ENCODE measurements around the gene BNIP3. TPM values are rescaled to one million over a fixed set of nuclear protein-coding genes. Genes with fewer than 3 reads are reported as not detected.
"Not testable (repeated sequence)": the region's sequence is repeated elsewhere in the genome, so short reads cannot be mapped to it uniquely, and the experiment has no call there.

Gene BNIP3
- total and polyA plus RNA-seq, 2 donors = 22.7 to 38.3 TPM

DNA sequence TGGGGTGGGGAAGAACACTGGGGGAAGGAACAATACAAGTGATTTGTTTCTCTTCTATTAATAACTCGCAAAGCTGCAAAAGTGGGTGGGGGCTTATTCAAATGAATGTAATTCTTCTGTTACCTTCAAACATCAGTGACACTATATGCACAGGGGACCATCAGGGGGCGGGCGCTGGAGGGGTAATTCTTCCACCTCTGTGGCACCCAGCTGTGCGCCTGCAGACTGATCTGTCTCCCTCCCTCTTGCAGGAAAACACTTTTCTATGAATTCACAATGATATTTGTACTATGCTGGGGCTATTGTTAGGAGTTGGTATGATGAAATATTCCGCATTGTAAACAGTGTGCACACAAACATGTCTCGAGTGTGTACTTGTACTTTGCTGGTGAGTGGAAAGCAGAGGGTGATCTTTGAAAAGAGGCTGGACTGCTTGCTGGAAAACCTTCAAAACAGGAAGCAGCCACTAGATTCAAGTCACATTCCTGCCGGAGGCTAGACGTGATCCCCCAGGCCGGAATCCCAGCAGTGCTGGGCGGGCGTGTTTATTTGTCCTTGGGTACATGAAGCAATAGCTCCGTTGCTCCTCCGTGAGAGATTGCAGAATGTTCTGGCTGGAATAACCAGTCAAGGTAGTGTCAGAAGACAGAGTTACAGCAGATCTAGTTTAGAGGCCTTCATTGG is 15.8 kb upstream of the BNIP3 start:
- Histone ChIP-seq H3K4me3 (ENCODE audit: low read length in 2 of 2) (no peak overlapping the region), H3K27me3 (ENCODE audit: control insufficient read depth in 2 of 2, insufficient read depth in 1 of 2, low read length in 1 of 2) (peaks cover 0 to 14% of the 10 kb centered on the region in 2 donors), H3K27ac (ENCODE audit: low read depth in 1 of 2, low read length in 1 of 2) (no peak overlapping the region), H3K4me1 (ENCODE audit: control insufficient read depth in 2 of 2, insufficient read depth in 2 of 2, low read length in 2 of 2) (no peaks in the 10 kb centered on the region), H3K9me3 (ENCODE audit: control insufficient read depth in 2 of 2, insufficient read depth in 1 of 2, low read length in 1 of 2) (no peaks in the 10 kb centered on the region), H3K36me3 (ENCODE audit: control insufficient read depth in 2 of 2, insufficient read depth in 2 of 2, low read length in 1 of 2) (no peaks in the 10 kb centered on the region)
- DNase-seq (ENCODE audit: low read depth in 6 of 9, low spot score in 9 of 9) = no peak
- 85% methylated on average over 13 of the region's 13 CpGs for WGBS

DNA sequence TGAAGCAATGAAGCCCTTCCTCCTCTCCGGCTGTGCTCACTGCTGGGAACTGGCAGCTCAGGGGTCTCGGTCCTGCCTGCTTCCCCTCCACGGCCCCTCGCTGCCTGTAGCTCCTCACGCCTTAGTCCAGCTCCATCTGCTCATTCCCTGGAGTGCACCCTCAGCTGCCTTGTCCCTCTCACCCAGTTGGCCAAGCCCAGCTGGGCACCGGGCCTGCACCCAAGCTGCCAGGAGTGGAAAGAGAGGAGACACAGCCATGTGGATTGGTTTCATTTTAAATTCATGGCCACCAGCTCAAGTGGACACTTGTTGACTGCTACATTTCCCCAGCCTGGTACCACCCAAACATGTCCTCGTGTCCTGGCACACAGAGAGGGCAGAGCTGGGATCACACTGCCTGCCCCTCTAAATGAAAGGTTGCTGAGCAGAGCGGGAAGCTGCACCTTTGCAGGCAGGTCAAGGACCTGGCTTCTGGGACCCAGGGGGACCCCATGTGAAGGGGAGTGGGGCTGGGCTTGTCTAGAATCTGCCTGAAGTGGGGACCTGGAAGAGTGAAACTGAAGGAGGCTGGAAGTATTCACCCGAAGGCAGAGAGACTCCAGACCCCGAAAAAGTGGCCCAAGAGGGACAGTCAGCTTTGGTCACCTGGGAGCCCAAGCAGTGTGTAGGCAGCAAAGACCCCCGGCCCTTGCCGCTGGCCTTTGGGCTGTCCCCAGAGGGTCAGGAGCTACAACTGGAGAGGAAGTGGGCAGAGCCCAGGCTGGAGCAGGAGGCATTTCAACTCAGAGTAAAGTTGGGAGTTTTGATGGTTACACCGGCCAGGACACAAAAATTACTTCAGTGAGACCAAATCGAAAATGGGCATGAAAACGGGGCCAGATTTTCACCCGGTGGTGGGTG is 15.0 kb upstream of the BNIP3 start:
- Histone ChIP-seq H3K27me3 (ENCODE audit: control insufficient read depth in 2 of 2, insufficient read depth in 1 of 2, low read length in 1 of 2) (peaks cover 0 to 12% of the 10 kb centered on the region in 2 donors), H3K36me3 (ENCODE audit: control insufficient read depth in 2 of 2, insufficient read depth in 2 of 2, low read length in 1 of 2) (no peaks in the 10 kb centered on the region), H3K9me3 (ENCODE audit: control insufficient read depth in 2 of 2, insufficient read depth in 1 of 2, low read length in 1 of 2) (no peaks in the 10 kb centered on the region), H3K4me3 (ENCODE audit: low read length in 2 of 2) (no peak overlapping the region), H3K4me1 (ENCODE audit: control insufficient read depth in 2 of 2, insufficient read depth in 2 of 2, low read length in 2 of 2) (no peaks in the 10 kb centered on the region), H3K27ac (ENCODE audit: low read depth in 1 of 2, low read length in 1 of 2) (no peak overlapping the region)
- no peak for DNase-seq (ENCODE audit: low read depth in 6 of 9, low spot score in 9 of 9)
- 88% methylated on average over 16 of the region's 16 CpGs for WGBS

- Histone ChIP-seq H3K4me3 (ENCODE audit: low read length in 2 of 2) (no peak overlapping the region), H3K36me3 (ENCODE audit: control insufficient read depth in 2 of 2, insufficient read depth in 2 of 2, low read length in 1 of 2) (no peaks in the 10 kb centered on the region), H3K27me3 (ENCODE audit: control insufficient read depth in 2 of 2, insufficient read depth in 1 of 2, low read length in 1 of 2) (peaks cover 0 to 9% of the 10 kb centered on the region in 2 donors), H3K27ac (ENCODE audit: low read depth in 1 of 2, low read length in 1 of 2) (no peak overlapping the region), H3K4me1 (ENCODE audit: control insufficient read depth in 2 of 2, insufficient read depth in 2 of 2, low read length in 2 of 2) (no peaks in the 10 kb centered on the region), H3K9me3 (ENCODE audit: control insufficient read depth in 2 of 2, insufficient read depth in 1 of 2, low read length in 1 of 2) (no peaks in the 10 kb centered on the region)
- DNase-seq (ENCODE audit: low read depth in 6 of 9, low spot score in 9 of 9) = no peak
- 93% methylated on average over 3 of the region's 3 CpGs for WGBS
Observed at GRCh38 chr10:131994435-131994834, 12.7 kb upstream of the BNIP3 start.

GRCh38 chr10:131993275-131993674 is 11.6 kb upstream of the BNIP3 start:
- H3K4me1 ChIP-seq (ENCODE audit: control insufficient read depth in 2 of 2, insufficient read depth in 2 of 2, low read length in 2 of 2) = no peaks in the 10 kb centered on the region
- WGBS = 94% methylated on average over 14 of the region's 14 CpGs
- H3K9me3 ChIP-seq (ENCODE audit: control insufficient read depth in 2 of 2, insufficient read depth in 1 of 2, low read length in 1 of 2) = no peaks in the 10 kb centered on the region
- no peak overlapping the region for H3K4me3 ChIP-seq (ENCODE audit: low read length in 2 of 2)
- DNase-seq (ENCODE audit: low read depth in 6 of 9, low spot score in 9 of 9) = no peak
- no peak overlapping the region for H3K27ac ChIP-seq (ENCODE audit: low read depth in 1 of 2, low read length in 1 of 2)
- H3K36me3 ChIP-seq (ENCODE audit: control insufficient read depth in 2 of 2, insufficient read depth in 2 of 2, low read length in 1 of 2) = no peaks in the 10 kb centered on the region
- H3K27me3 ChIP-seq (ENCODE audit: control insufficient read depth in 2 of 2, insufficient read depth in 1 of 2, low read length in 1 of 2) = peaks cover 0 to 9% of the 10 kb centered on the region in 2 donors

DNA sequence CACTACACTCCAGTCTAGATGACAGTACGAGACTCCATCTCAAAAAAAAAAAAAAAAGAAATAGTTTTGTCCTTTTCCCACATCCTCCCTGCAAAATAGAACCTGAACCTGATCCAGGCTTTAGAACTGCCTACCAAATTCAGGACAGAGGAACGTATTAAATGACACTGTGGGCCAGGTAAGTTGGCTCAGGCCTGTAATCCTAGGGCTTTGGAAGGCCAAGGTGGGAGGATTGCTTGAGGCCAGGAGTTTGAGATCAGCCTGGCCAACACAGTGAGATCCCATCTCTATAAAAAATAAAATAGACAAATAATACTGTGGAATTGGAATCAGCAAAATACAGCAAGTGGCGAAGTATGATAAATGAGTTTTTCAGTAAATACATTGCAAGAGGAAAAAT is 10.0 kb upstream of the BNIP3 start:
- whole genome bisulfite sequencing = 93% methylated on average over 3 of the region's 3 CpGs

GRCh38 chr10:131987786-131988185 is 6.1 kb upstream of the BNIP3 start:
- H3K36me3 ChIP-seq (ENCODE audit: control insufficient read depth in 2 of 2, insufficient read depth in 2 of 2, low read length in 1 of 2) = not testable (repeated sequence)

More for the DNA sequence above, 10.0 kb upstream of the BNIP3 start:
- Histone ChIP-seq H3K4me3 (ENCODE audit: low read length in 2 of 2) (no peak overlapping the region), H3K9me3 (ENCODE audit: control insufficient read depth in 2 of 2, insufficient read depth in 1 of 2, low read length in 1 of 2) (no peaks in the 10 kb centered on the region), H3K27ac (ENCODE audit: low read depth in 1 of 2, low read length in 1 of 2) (no peak overlapping the region), H3K4me1 (ENCODE audit: control insufficient read depth in 2 of 2, insufficient read depth in 2 of 2, low read length in 2 of 2) (no peaks in the 10 kb centered on the region), H3K36me3 (ENCODE audit: control insufficient read depth in 2 of 2, insufficient read depth in 2 of 2, low read length in 1 of 2) (no peaks in the 10 kb centered on the region), H3K27me3 (ENCODE audit: control insufficient read depth in 2 of 2, insufficient read depth in 1 of 2, low read length in 1 of 2) (peaks cover 0 to 10% of the 10 kb centered on the region in 2 donors)
- no peak for DNase-seq (ENCODE audit: low read depth in 6 of 9, low spot score in 9 of 9)

GRCh38 chr10:131987301-131987700 is 5.6 kb upstream of the BNIP3 start:
- not testable (repeated sequence) for H3K4me3 ChIP-seq (ENCODE audit: low read length in 2 of 2); H3K27ac ChIP-seq (ENCODE audit: low read depth in 1 of 2, low read length in 1 of 2); H3K4me1 ChIP-seq (ENCODE audit: control insufficient read depth in 2 of 2, insufficient read depth in 2 of 2, low read length in 2 of 2); H3K36me3 ChIP-seq (ENCODE audit: control insufficient read depth in 2 of 2, insufficient read depth in 2 of 2, low read length in 1 of 2); DNase-seq (ENCODE audit: low read depth in 6 of 9, low spot score in 9 of 9); H3K9me3 ChIP-seq (ENCODE audit: control insufficient read depth in 2 of 2, insufficient read depth in 1 of 2, low read length in 1 of 2)
- peaks cover 15 to 38% of the 10 kb centered on the region in 2 donors for H3K27me3 ChIP-seq (ENCODE audit: control insufficient read depth in 2 of 2, insufficient read depth in 1 of 2, low read length in 1 of 2)
- 96% methylated on average over 4 of the region's 5 CpGs for WGBS

More at GRCh38 chr10:131987786-131988185, 6.1 kb upstream of the BNIP3 start:
- H3K27ac ChIP-seq (ENCODE audit: low read depth in 1 of 2, low read length in 1 of 2); H3K9me3 ChIP-seq (ENCODE audit: control insufficient read depth in 2 of 2, insufficient read depth in 1 of 2, low read length in 1 of 2); H3K4me1 ChIP-seq (ENCODE audit: control insufficient read depth in 2 of 2, insufficient read depth in 2 of 2, low read length in 2 of 2); DNase-seq (ENCODE audit: low read depth in 6 of 9, low spot score in 9 of 9); H3K4me3 ChIP-seq (ENCODE audit: low read length in 2 of 2): not testable (repeated sequence)
- WGBS = 96% methylated on average over 2 of the region's 3 CpGs
- H3K27me3 ChIP-seq (ENCODE audit: control insufficient read depth in 2 of 2, insufficient read depth in 1 of 2, low read length in 1 of 2) = peaks cover 10 to 33% of the 10 kb centered on the region in 2 donors

- H3K27ac ChIP-seq (ENCODE audit: low read depth in 1 of 2, low read length in 1 of 2); H3K4me3 ChIP-seq (ENCODE audit: low read length in 2 of 2); H3K4me1 ChIP-seq (ENCODE audit: control insufficient read depth in 2 of 2, insufficient read depth in 2 of 2, low read length in 2 of 2); H3K36me3 ChIP-seq (ENCODE audit: control insufficient read depth in 2 of 2, insufficient read depth in 2 of 2, low read length in 1 of 2); DNase-seq (ENCODE audit: low read depth in 6 of 9, low spot score in 9 of 9); H3K9me3 ChIP-seq (ENCODE audit: control insufficient read depth in 2 of 2, insufficient read depth in 1 of 2, low read length in 1 of 2): not testable (repeated sequence)
- peaks cover 18 to 41% of the 10 kb centered on the region in 2 donors for H3K27me3 ChIP-seq (ENCODE audit: control insufficient read depth in 2 of 2, insufficient read depth in 1 of 2, low read length in 1 of 2)
- WGBS = 98% methylated on average over 7 of the region's 7 CpGs
Observed at GRCh38 chr10:131986851-131987250, 5.1 kb upstream of the BNIP3 start.

GRCh38 chr10:131983780-131984179 is 2.1 kb upstream of the BNIP3 start:
- Histone ChIP-seq H3K4me1 (ENCODE audit: control insufficient read depth in 2 of 2, insufficient read depth in 2 of 2, low read length in 2 of 2) (peaks cover 6 to 10% of the 10 kb centered on the region in 2 donors), H3K36me3 (ENCODE audit: control insufficient read depth in 2 of 2, insufficient read depth in 2 of 2, low read length in 1 of 2) (no peaks in the 10 kb centered on the region), H3K27ac (ENCODE audit: low read depth in 1 of 2, low read length in 1 of 2) (no peak overlapping the region), H3K9me3 (ENCODE audit: control insufficient read depth in 2 of 2, insufficient read depth in 1 of 2, low read length in 1 of 2) (peaks cover 0 to 1% of the 10 kb centered on the region in 2 donors), H3K27me3 (ENCODE audit: control insufficient read depth in 2 of 2, insufficient read depth in 1 of 2, low read length in 1 of 2) (peaks cover 38 to 71% of the 10 kb centered on the region in 2 donors), H3K4me3 (ENCODE audit: low read length in 2 of 2) (no peak overlapping the region)
- WGBS = 94% methylated on average over 6 of the region's 6 CpGs
- no peak for DNase-seq (ENCODE audit: low read depth in 6 of 9, low spot score in 9 of 9)
